ENCODE results near the gene SBK2.
"Not testable (repeated sequence)": the region's sequence is repeated elsewhere in the genome, so short reads cannot be mapped to it uniquely, and the experiment has no call there.

SBK2 gene, protein sequence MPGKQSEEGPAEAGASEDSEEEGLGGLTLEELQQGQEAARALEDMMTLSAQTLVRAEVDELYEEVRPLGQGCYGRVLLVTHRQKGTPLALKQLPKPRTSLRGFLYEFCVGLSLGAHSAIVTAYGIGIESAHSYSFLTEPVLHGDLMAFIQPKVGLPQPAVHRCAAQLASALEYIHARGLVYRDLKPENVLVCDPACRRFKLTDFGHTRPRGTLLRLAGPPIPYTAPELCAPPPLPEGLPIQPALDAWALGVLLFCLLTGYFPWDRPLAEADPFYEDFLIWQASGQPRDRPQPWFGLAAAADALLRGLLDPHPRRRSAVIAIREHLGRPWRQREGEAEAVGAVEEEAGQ

GRCh38 chr19:55536951-55537740, at the start of gene SBK2:
Gene SBK2, minus strand, starts transcription at chr19:55537133. Its CDS starts 839 bp downstream, at chr19:55536294.
- no peak for DNase-seq

GRCh38 chr19:55585658-55586339, 48.9 kb upstream of the SBK2 start:
- no peak for DNase-seq

DNA sequence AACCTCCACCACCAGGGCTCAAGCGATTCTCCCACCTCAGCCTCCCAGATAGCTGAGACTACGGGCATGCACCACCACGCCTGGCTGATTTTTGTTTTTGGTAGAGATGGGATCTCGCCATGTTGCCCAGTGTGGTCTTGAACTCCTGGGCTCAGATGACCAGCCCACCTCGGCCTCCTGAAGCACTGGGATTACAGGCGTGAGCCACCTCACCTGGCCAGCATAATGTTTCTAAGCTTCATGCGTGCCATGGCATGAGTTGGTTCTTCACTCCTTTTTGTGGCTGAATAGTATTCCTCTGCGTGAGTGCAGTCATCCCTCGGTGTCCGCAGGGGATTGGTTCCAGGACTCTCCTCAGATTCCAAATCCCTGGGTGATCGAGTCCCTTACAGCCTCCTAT, 47.9 kb upstream of the SBK2 start:
- DNase-seq: no peak

GRCh38 chr19:55583897-55584296, 47.0 kb upstream of the SBK2 start:
- not testable (repeated sequence) for DNase-seq

DNA sequence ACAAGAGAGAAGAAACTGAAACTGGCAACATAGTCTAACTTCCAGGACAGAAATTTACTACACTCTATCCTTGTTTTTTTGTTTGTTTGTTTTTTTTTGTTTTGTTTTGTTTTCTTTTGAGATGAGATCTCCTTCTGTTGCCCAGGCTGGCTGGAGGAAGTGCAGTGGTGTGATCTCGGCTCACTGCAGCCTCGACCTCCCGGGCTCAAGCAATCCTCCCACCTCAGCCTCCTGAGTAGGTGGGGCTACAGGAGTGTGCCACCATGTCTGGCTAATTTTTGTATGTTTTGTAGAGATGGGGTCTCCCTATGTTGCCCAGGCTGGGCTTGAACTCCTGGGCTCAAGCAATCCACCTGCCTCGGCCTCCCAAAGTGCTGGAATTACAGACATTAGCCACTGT, 45.4 kb upstream of the SBK2 start:
- not testable (repeated sequence) for DNase-seq

GRCh38 chr19:55581823-55582223, 44.9 kb upstream of the SBK2 start:
- DNase-seq: no peak

DNA sequence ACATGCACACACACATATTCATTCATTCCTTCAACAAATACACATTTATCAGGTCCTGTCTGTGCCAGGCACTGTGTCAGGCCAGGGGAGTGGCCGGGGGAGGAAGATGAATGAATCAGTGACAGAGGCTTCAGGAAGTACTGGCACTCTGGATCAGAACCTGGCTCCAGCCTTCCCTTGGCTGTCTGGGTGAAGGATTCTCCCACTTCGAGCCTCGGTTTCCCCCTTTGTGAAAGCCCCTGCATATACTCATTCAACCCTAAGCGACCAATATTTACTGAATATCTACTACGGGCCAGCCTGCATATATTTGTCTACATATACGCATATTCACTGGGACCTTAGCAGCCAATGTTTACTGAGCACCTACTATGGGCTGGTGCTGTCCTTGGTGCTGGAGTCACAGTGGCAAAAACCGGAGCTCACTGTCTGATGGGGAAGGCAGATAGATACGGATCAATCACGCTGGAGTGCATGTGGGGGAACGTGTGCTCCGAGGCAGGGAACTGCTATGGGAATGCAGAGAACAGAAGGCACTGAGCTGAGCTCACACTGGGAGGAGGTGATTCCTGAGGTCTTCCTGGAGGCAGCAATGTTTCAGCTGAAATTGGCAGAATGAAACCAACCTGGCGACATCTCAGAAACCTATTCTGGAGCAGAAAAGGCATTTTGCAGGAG, 44.4 kb upstream of the SBK2 start:
- no peak for DNase-seq

GRCh38 chr19:55580628-55581144, 43.8 kb upstream of the SBK2 start, which contains the start of gene ZNF579:
Gene ZNF579, minus strand, starts transcription at chr19:55580848. Its CDS starts 1,209 bp downstream, at chr19:55579639.
- DNase-seq: peak; percentile 74 to 75

DNA sequence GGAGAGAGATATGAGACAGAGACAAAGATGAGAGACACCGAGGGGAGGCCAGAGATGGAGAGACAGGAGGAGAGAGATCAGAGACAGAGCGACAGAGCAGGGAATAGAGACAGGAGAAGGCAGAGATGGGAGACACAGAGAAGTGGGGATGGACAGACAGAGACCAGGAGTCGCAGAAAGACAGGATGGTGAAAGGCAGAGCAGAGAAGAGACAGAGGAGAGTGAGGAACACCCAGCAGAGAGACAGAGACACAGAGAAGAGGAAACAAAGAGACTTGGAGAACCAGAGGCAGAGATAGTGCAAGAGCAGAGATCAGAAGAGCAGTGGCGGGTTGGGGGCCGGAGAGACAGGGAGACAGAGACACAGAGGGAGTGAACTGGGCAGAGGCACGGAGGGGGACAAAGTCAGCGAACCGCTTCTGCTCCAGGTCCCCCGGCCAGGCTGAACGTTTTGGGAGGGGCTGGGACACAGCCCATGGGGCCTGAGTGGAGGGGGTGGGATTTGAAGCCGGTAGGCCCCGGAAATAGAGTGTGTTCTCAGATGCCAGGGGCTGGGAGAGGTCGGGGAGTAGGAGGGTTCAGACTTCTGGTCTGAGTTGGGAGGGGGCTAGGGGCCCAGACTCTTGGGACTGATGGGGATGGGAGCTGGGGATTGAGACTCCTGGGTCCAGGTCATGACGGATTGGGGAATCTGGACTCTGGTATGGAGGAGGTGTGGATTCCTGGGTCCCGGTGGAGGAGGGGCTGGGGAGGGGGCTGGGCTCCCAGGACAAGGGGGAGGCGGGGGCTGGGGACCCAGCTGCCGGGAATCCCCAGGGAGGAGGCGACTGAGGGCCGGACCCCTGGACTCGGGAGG, 43.1 kb upstream of the SBK2 start:
- DNase-seq: no peak

- no peak for DNase-seq
These were observed 42.1 kb upstream of the SBK2 start for GRCh38 chr19:55578761-55579747.

DNA sequence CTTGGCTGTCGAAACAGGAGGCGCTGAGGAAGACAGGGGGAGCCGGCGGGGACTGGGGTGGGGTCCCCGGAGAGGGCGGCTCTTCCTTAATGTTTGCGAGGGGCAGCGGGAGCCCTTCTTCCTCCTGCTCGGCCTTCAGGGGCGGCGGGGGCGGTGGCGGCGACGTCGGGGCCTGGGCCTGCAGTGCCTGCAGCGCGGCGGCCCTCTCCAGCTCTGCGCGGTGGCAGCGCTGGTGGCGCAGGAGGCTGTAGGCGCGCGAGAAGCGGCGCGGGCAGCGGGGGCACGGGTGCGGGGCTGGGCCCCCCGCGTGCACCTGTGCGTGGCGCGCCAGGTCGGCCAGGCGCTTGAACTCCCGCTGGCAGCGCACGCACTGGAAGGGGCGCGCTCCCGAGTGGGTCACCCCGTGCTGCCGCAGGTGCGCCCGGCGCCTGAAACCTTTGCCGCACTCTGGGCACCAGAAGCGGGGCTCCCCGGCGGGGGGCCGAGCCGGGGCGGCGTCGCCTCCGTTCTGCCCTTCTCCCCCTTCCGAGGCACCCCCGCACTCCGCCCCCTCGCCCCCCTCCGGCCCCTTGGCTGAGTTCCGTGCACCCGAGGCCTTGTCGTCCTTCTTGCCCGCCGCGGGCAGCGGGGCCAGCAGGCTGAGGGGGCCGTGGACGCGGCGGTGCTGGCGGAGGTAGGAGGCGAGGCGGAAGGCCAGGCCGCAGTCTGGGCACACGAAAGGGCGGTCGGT, 41.3 kb upstream of the SBK2 start:
- DNase-seq: no peak

DNA sequence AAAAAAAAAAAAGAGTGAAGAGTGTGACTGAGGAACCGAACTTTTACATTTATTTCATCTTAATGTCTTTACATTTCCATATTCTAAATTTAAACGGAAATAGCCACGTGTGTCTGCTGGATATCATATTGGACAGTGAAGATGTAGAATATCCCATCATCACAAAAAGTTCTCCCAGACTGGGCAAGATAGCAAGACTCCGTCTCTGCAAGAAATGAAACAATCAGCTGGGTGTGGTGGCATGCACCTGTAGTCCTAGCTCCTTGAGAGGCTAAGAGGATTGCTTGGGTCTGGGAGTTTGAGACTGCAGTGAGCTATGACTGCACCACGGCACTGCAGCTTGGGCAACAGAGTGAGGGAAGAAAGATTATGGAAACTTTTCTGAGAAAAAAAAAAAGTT, 39.8 kb upstream of the SBK2 start:
- no peak for DNase-seq

DNA sequence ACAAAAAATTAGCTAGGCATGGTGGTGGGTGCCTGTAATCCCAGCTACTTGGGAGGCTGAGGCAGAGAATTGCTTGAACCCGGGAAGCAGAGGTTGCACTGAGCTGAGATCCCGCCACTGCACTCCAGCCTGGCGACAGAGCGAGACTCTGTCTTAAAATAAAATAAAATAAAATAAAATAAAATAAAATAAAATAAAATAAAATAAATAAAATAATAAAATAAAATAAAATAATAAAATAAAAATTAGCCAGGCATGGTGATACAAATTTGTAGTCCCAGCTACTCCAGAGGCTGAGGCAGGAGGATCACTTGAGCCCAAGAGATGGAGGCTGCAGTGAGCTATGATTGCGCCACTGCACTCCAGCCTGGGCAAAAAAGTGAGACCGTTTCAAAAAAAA, 37.0 kb upstream of the SBK2 start:
- DNase-seq: not testable (repeated sequence)

- not testable (repeated sequence) for DNase-seq
These were observed 32.5 kb upstream of the SBK2 start for GRCh38 chr19:55569477-55569876.

- DNase-seq: no peak
These were observed 30.9 kb upstream of the SBK2 start for GRCh38 chr19:55567708-55568328.

DNA sequence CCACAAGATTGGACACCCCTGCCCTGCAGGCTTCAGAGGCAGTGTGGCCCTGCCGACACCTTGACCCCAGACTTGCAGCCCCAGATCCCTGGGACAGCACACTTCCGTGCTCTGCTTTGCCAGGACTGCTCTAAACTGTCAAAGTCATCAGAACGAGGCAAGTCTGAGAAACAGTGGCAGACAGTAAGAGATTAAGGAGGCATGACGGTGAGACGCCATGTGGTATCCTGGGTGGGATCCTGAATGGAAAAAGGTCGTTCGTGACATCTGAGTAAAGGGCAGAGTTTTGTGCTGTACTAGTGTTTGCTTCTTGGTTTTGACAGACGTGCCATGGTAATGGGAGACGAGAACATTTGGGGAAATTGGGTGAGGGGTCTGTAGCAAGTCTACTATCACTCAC, 29.9 kb upstream of the SBK2 start:
- no peak for DNase-seq

- DNase-seq: no peak
These were observed 26.3 kb upstream of the SBK2 start for GRCh38 chr19:55563261-55563690.

- no peak for DNase-seq
These were observed 22.8 kb upstream of the SBK2 start for GRCh38 chr19:55559684-55560083.

DNA sequence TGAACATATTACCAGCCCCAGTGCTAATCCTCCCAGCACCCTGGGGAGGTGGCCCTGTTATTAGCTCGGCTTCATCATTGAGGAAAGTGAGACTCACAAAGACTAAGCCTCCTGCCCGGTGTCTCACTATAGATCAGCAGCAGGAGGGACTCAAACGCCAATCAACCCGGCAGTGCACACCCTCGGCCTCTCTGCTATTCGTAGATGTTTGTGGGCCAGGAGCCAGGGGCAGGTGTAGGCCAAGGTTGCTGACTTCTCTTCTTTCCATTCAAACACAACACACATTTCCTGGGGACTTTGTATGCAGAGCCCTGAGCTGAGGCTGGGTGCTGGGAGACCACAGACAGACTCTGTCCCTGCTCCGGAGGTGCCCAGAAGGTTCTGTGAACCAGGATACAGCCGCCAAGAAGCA, 17.8 kb upstream of the SBK2 start:
- no peak for DNase-seq

Measured in AML-193 (cell line).